GM18505 (cell line): ENCODE data around the gene A3GALT2.
"Not testable (repeated sequence)": the region's sequence is repeated elsewhere in the genome, so short reads cannot be mapped to it uniquely, and the experiment has no call there.

Experiments used
- ATAC-seq: cut with Tn5 transposase; IDR thresholded peaks from one replicate; pipeline ENCODE4 v1.9.1; 2021; ENCODE audit not compliant: unreplicated experiment
- POLR2A ChIP-seq: IDR thresholded peaks from 4 replicates; pipeline ENCODE4 v1.6.1; 2011; ENCODE audit warnings: borderline replicate concordance; ENCODE audit not compliant: insufficient read depth, insufficient read length; ENCODE audit errors: extremely low read depth

The A3GALT2 gene

GRCh38 chr1:33295450-33296081 is 25.3 kb downstream of the A3GALT2 start:
- no peak for TF ChIP-seq POLR2A
- no peak for ATAC-seq

- no peak for ATAC-seq
- TF ChIP-seq POLR2A = no peak
These were observed 25.9 kb downstream of the A3GALT2 start for GRCh38 chr1:33295023-33295422.

- ATAC-seq = no peak
- no peak for TF ChIP-seq POLR2A
These were observed 26.6 kb downstream of the A3GALT2 start for GRCh38 chr1:33294071-33295010.

GRCh38 chr1:33292726-33293340 is 28.1 kb downstream of the A3GALT2 start:
- no peak for TF ChIP-seq POLR2A
- no peak for ATAC-seq

GRCh38 chr1:33290615-33291014 is 30.3 kb downstream of the A3GALT2 start:
- ATAC-seq = not testable (repeated sequence)

- no peak for ATAC-seq
- no peak for TF ChIP-seq POLR2A
These were observed 31.1 kb downstream of the A3GALT2 start for GRCh38 chr1:33289858-33290154.

- ATAC-seq = no peak
- no peak for TF ChIP-seq POLR2A
These were observed 31.7 kb downstream of the A3GALT2 start for GRCh38 chr1:33288976-33289857.

- no peak for TF ChIP-seq POLR2A
- no peak for ATAC-seq
These were observed 33.6 kb downstream of the A3GALT2 start for GRCh38 chr1:33287317-33287716.

- no peak for ATAC-seq
- no peak for TF ChIP-seq POLR2A
These were observed 34.3 kb downstream of the A3GALT2 start for GRCh38 chr1:33286451-33287185.

- TF ChIP-seq POLR2A = no peak
These were observed 36.8 kb downstream of the A3GALT2 start for GRCh38 chr1:33284049-33284448.

GRCh38 chr1:33282791-33283190 is 38.1 kb downstream of the A3GALT2 start:
- TF ChIP-seq POLR2A = no peak

More at GRCh38 chr1:33284049-33284448, 36.8 kb downstream of the A3GALT2 start:
- no peak for ATAC-seq

GRCh38 chr1:33281554-33282303 is 39.2 kb downstream of the A3GALT2 start:
- no peak for ATAC-seq
- no peak for TF ChIP-seq POLR2A

More at GRCh38 chr1:33282791-33283190, 38.1 kb downstream of the A3GALT2 start:
- ATAC-seq = no peak

- no peak for TF ChIP-seq POLR2A
- ATAC-seq = no peak
These were observed 40.7 kb downstream of the A3GALT2 start for GRCh38 chr1:33280091-33280661.
